K562 (cell line): ENCODE data around the gene ECHDC3. TPM values are rescaled to one million over a fixed set of nuclear protein-coding genes. Genes with fewer than 3 reads are reported as not detected.

Source experiments
- ATF7 ChIP-seq: fragments of 450-650 bp; IDR thresholded peaks from 2 replicates; pipeline ENCODE4 v1.7.1; 2014; ENCODE audit warnings: mild to moderate bottlenecking, moderate library complexity
- BRD4 ChIP-seq: fragments of 200-600 bp; sonication (generic); IDR thresholded peaks from 2 replicates; pipeline ENCODE4 v1.6.1; 2017; ENCODE audit warnings: inconsistent platforms
- FOXP1 ChIP-seq: sonication (generic); formaldehyde crosslinking; IDR thresholded peaks from 2 replicates; pipeline ENCODE4 v1.8.0; 2022; ENCODE audit warnings: mild to moderate bottlenecking, missing genetic modification reagents
- HDAC3 ChIP-seq: fragments of 450-650 bp; IDR thresholded peaks from 2 replicates; pipeline ENCODE4 v1.6.1; 2018; ENCODE audit warnings: borderline replicate concordance, mild to moderate bottlenecking, moderate library complexity; ENCODE audit not compliant: partially characterized antibody
- HMG20A ChIP-seq: fragments of 450-650 bp; formaldehyde crosslinking; conservative IDR thresholded peaks from 2 replicates; pipeline ENCODE4 v1.4.0; 2020; ENCODE audit warnings: mild to moderate bottlenecking, mixed read lengths
- JUN ChIP-seq, 2 experiments: sonication (generic) in 1 of 2; formaldehyde crosslinking in 1 of 2; IDR thresholded peaks; 2 replicates each; pipeline versions ENCODE4 v1.6.1 to v1.8.0; 2012 to 2022; ENCODE audit warnings: borderline replicate concordance in 2 of 2, mild to moderate bottlenecking in 2 of 2, improper control_type of control experiment in 1 of 2, low read depth in 1 of 2, low read length in 1 of 2, missing genetic modification reagents in 1 of 2
- KDM1A ChIP-seq, 2 experiments: fragments of 450-650 bp; IDR thresholded peaks; 2 replicates each; pipeline ENCODE4 v1.6.1; 2016; ENCODE audit warnings: mild to moderate bottlenecking in 2 of 2
- OTX1 ChIP-seq: fragments of 450-650 bp; formaldehyde crosslinking; IDR thresholded peaks from 2 replicates; pipeline ENCODE4 v1.4.0; 2022; ENCODE audit warnings: mild to moderate bottlenecking
- RHOXF2B ChIP-seq: fragments of 250-450 bp; sonication (Bioruptor Pico); conservative IDR thresholded peaks from 2 replicates; pipeline ENCODE4 v1.5.1; 2021
- SIN3A ChIP-seq, 2 experiments: fragments of 150-350 bp in 1 of 2; IDR thresholded peaks; 2 replicates each; pipeline ENCODE4 v1.6.1; 2011 to 2016; ENCODE audit warnings: borderline replicate concordance in 2 of 2, low read depth in 2 of 2, low read length in 2 of 2, mild to moderate bottlenecking in 2 of 2, moderate library complexity in 2 of 2; ENCODE audit not compliant: control insufficient read depth in 1 of 2
- SMARCE1 ChIP-seq: fragments of 450-650 bp; IDR thresholded peaks from 2 replicates; pipeline ENCODE4 v1.7.1; 2016; ENCODE audit warnings: mild to moderate bottlenecking
- SMC3 ChIP-seq: conservative IDR thresholded peaks from 2 replicates; pipeline ENCODE4 v1.6.1; 2011; ENCODE audit warnings: low read depth, low read length, improper control_type of control experiment; ENCODE audit not compliant: insufficient read depth
- SNRNP70 ChIP-seq: fragments of 200-400 bp; formaldehyde crosslinking; optimal IDR thresholded peaks from 2 replicates; pipeline ENCODE3; 2017; ENCODE audit warnings: low read depth, low read length
- ZNF165 ChIP-seq: fragments of 250-450 bp; sonication (Bioruptor Pico); IDR thresholded peaks from 2 replicates; pipeline ENCODE4 v1.4.0; 2020; ENCODE audit warnings: borderline replicate concordance
- ZNF41 ChIP-seq: fragments of 250-450 bp; sonication (Bioruptor Pico); conservative IDR thresholded peaks from 2 replicates; pipeline ENCODE4 v1.4.0; 2020; ENCODE audit warnings: mild to moderate bottlenecking
- ZZZ3 ChIP-seq: fragments of 450-650 bp; IDR thresholded peaks from 2 replicates; pipeline ENCODE4 v1.6.1; 2016; ENCODE audit warnings: antibody characterized with exemption, mild to moderate bottlenecking, moderate library complexity
- polyA plus RNA-seq, 8 experiments: library from polyadenylated mRNA; depleted of rRNA in 4 of 8; stranded (reverse) in 5 of 8; unstranded in 3 of 8; fragments of >200 nt; fragmentation: Nextera tagmentation in 2 of 8; fragmentation: Illumina TruSeq in 1 of 8; extraction: Ambion mirVana in 2 of 8; extraction: Trizol in 1 of 8; gene quantifications; 2 replicates each; pipeline versions ENCODE4 v1.2.1 to v1.2.3, GENCODE V29; 2011 to 2014; ENCODE audit warnings: inconsistent platforms in 1 of 8, missing spikeins in 1 of 8
- total RNA-seq, 7 experiments: library from RNA; depleted of rRNA in 6 of 7; stranded (reverse); fragments of >200 nt in 6 of 7; fragmentation: Illumina TruSeq in 2 of 7; extraction: Trizol in 2 of 7; gene quantifications; 2 replicates each; pipeline versions ENCODE4 v1.2.1 to v1.2.3, GENCODE V29; 2011 to 2021; ENCODE audit warnings: low replicate concordance in 1 of 7
- TF ChIP-seq, protein P1 (sequence below): sonication (generic); IDR thresholded peaks from 2 replicates; pipeline ENCODE4 v1.6.1; 2016
- TF ChIP-seq, protein P2 (sequence below): fragments of 250-450 bp; sonication (Bioruptor Pico); IDR thresholded peaks from 2 replicates; pipeline ENCODE4 v1.5.0; 2021
- TF ChIP-seq, protein P3 (sequence below): fragments of 450-650 bp; IDR thresholded peaks from 2 replicates; pipeline ENCODE4 v1.7.0; 2016; ENCODE audit warnings: borderline replicate concordance
- TF ChIP-seq, protein P4 (sequence below): sonication (generic); formaldehyde crosslinking; IDR thresholded peaks from 2 replicates; pipeline ENCODE4 v1.8.1; 2023; ENCODE audit warnings: missing genetic modification reagents, mild to moderate bottlenecking, borderline replicate concordance

The ECHDC3 gene
- total and polyA plus RNA-seq, 9 of the 15 experiments (the other 6 are each of a cell fraction or from before 2014, with no cell fraction given) = 0.53 to 21.9 (median 15.7) TPM

DNA sequence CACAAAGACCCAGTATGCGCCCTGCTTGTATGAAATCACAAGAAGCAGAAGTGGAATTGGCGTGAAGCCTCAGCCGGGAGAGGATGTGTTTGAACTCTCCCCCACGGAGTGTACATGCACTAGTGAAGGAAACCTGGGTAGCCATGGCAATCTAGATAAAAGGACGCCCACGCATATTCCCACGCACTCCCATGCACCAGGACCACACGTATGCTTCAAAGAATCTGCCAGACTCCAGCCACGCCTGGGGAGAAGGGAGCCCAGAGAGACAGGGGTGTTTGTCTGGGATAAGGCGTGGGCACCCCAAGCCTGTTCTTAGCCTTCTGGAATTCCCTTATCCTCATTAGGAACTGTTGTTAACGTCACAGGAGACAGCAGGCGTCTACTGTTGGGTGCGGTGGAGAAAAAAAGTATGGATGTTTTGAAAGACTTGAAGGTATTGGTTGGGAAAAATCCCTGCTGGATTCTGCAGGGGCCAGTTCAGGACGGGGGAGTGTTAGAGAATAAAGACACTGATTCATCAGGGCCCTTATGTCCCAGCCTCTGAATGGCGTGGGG is 28.9 kb upstream of the ECHDC3 start (continued):
- TF ChIP-seq ATF7 (0 out of 2 replicates have a peak, but pooled peaks have one; percentile 10), FOXP1 (no peak), OTX1 (CRISPR knock-in tag) (no peak), ZNF41 (CRISPR knock-in tag) (no peak), JUN (IDR thresholded peaks at IDR 0.05; ENCODE audit: borderline replicate concordance, low read depth, low read length) (0 out of 2 replicates have a peak, but pooled peaks have one; percentile 13), JUN (CRISPR knock-in tag; IDR thresholded peaks at IDR 0.05; ENCODE audit: borderline replicate concordance) (no peak), ZNF165 (CRISPR knock-in tag) (no peak), SIN3A (IDR thresholded peaks at IDR 0.05; ENCODE audit: borderline replicate concordance in 2 of 2, control insufficient read depth in 1 of 2, low read depth in 2 of 2, low read length in 2 of 2) (no peak), KDM1A (IDR thresholded peaks at IDR 0.05) (peak; percentile 33 to 60; a peak in 2 of 4 replicates), SMARCE1 (peak; percentile 32; the same call in 1 of the 2 replicates), BRD4 (no peak), SNRNP70 (no peak), HDAC3 (no peak), SMC3 (no peak), RHOXF2B (CRISPR knock-in tag) (no peak), ZZZ3 (no peak), HMG20A (CRISPR knock-in tag) (no peak)
- TF ChIP-seq, protein P1, sequence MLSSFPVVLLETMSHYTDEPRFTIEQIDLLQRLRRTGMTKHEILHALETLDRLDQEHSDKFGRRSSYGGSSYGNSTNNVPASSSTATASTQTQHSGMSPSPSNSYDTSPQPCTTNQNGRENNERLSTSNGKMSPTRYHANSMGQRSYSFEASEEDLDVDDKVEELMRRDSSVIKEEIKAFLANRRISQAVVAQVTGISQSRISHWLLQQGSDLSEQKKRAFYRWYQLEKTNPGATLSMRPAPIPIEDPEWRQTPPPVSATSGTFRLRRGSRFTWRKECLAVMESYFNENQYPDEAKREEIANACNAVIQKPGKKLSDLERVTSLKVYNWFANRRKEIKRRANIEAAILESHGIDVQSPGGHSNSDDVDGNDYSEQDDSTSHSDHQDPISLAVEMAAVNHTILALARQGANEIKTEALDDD = 0 out of 2 replicates have a peak, but pooled peaks have one; percentile 46
- TF ChIP-seq, protein P2, sequence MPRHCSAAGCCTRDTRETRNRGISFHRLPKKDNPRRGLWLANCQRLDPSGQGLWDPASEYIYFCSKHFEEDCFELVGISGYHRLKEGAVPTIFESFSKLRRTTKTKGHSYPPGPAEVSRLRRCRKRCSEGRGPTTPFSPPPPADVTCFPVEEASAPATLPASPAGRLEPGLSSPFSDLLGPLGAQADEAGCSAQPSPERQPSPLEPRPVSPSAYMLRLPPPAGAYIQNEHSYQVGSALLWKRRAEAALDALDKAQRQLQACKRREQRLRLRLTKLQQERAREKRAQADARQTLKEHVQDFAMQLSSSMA = no peak
- TF ChIP-seq, protein P3, sequence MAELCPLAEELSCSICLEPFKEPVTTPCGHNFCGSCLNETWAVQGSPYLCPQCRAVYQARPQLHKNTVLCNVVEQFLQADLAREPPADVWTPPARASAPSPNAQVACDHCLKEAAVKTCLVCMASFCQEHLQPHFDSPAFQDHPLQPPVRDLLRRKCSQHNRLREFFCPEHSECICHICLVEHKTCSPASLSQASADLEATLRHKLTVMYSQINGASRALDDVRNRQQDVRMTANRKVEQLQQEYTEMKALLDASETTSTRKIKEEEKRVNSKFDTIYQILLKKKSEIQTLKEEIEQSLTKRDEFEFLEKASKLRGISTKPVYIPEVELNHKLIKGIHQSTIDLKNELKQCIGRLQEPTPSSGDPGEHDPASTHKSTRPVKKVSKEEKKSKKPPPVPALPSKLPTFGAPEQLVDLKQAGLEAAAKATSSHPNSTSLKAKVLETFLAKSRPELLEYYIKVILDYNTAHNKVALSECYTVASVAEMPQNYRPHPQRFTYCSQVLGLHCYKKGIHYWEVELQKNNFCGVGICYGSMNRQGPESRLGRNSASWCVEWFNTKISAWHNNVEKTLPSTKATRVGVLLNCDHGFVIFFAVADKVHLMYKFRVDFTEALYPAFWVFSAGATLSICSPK = no peak
- TF ChIP-seq, protein P4, sequence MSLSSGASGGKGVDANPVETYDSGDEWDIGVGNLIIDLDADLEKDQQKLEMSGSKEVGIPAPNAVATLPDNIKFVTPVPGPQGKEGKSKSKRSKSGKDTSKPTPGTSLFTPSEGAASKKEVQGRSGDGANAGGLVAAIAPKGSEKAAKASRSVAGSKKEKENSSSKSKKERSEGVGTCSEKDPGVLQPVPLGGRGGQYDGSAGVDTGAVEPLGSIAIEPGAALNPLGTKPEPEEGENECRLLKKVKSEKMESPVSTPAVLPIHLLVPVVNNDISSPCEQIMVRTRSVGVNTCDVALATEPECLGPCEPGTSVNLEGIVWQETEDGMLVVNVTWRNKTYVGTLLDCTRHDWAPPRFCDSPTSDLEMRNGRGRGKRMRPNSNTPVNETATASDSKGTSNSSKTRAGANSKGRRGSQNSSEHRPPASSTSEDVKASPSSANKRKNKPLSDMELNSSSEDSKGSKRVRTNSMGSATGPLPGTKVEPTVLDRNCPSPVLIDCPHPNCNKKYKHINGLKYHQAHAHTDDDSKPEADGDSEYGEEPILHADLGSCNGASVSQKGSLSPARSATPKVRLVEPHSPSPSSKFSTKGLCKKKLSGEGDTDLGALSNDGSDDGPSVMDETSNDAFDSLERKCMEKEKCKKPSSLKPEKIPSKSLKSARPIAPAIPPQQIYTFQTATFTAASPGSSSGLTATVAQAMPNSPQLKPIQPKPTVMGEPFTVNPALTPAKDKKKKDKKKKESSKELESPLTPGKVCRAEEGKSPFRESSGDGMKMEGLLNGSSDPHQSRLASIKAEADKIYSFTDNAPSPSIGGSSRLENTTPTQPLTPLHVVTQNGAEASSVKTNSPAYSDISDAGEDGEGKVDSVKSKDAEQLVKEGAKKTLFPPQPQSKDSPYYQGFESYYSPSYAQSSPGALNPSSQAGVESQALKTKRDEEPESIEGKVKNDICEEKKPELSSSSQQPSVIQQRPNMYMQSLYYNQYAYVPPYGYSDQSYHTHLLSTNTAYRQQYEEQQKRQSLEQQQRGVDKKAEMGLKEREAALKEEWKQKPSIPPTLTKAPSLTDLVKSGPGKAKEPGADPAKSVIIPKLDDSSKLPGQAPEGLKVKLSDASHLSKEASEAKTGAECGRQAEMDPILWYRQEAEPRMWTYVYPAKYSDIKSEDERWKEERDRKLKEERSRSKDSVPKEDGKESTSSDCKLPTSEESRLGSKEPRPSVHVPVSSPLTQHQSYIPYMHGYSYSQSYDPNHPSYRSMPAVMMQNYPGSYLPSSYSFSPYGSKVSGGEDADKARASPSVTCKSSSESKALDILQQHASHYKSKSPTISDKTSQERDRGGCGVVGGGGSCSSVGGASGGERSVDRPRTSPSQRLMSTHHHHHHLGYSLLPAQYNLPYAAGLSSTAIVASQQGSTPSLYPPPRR (CRISPR knock-in tag) = no peak
